Epithelial cell of proximal tubule (primary cell): ENCODE data around the gene SCAPER. TPM values are rescaled to one million over a fixed set of nuclear protein-coding genes. Genes with fewer than 3 reads are reported as not detected.

Experiments used
- DNase-seq: peaks from one replicate; pipeline ENCODE4 v3.0.0-alpha.2; 2011; ENCODE audit warnings: low read depth
- H3K4me3 ChIP-seq: 2 replicates; pipeline ENCODE4 v1.5.1; 2011; ENCODE audit warnings: low read depth, mild to moderate bottlenecking, low read length
- CTCF ChIP-seq: conservative IDR thresholded peaks from 2 replicates; pipeline ENCODE4 v1.5.1; 2012; ENCODE audit warnings: low read depth, mild to moderate bottlenecking, low read length
- total RNA-seq: library from RNA; depleted of rRNA; stranded (reverse); fragments of >200 nt; gene quantifications from 2 replicates; pipeline ENCODE4 v1.2.3, GENCODE V29; 2015

Gene SCAPER
- total RNA-seq, 1 donor from 2014 or later = 13.3 TPM

GRCh38 chr15:76336254-76337058 lies 568.7 kb downstream of the SCAPER start, which contains the start of gene ISL2:
ISL2 (plus strand) TSS chr15:76336773; CDS start chr15:76336884, 111 bp downstream.
- peak within 1 kb of the TSS; percentile 16 for H3K4me3 ChIP-seq
- TF ChIP-seq CTCF = no peak
- DNase-seq = no peak

- no peak for DNase-seq
- H3K4me3 ChIP-seq = peak overlapping the region; percentile 16
Observed at GRCh38 chr15:76335307-76336253, 569.6 kb downstream of the SCAPER start.

GRCh38 chr15:76334438-76335306 lies 570.5 kb downstream of the SCAPER start:
- H3K4me3 ChIP-seq = no peak overlapping the region
- no peak for DNase-seq
- no peak for TF ChIP-seq CTCF

More at GRCh38 chr15:76335307-76336253, 569.6 kb downstream of the SCAPER start:
- no peak for TF ChIP-seq CTCF

- TF ChIP-seq CTCF = peak; percentile 35
- no peak for DNase-seq
- no peak overlapping the region for H3K4me3 ChIP-seq
Observed at GRCh38 chr15:76333720-76334437, 571.3 kb downstream of the SCAPER start.

- no peak overlapping the region for H3K4me3 ChIP-seq
- no peak for TF ChIP-seq CTCF
- DNase-seq = no peak
Observed at GRCh38 chr15:76333309-76333708, 571.8 kb downstream of the SCAPER start.

- no peak for DNase-seq
- no peak overlapping the region for H3K4me3 ChIP-seq
- no peak for TF ChIP-seq CTCF
Observed at GRCh38 chr15:76332796-76333195, 572.3 kb downstream of the SCAPER start.
